K562 (cell line): ENCODE results near the gene BMPR2. TPM values are rescaled to one million over a fixed set of nuclear protein-coding genes. Genes with fewer than 3 reads are reported as not detected.
A peak's percentile ranks its signal among the peaks of the same experiment; 100 is the strongest.

ENCODE experiments used
- ARNT ChIP-seq, 2 experiments: fragments of 450-650 bp; IDR thresholded peaks; 2 replicates each; pipeline ENCODE4 v1.6.1; 2016; ENCODE audit warnings: mild to moderate bottlenecking in 1 of 2
- ELF1 ChIP-seq: fragments of 200-800 bp; sonication (Bioruptor generic); IDR thresholded peaks from 2 replicates; pipeline ENCODE4 v1.6.1; 2016; ENCODE audit warnings: missing genetic modification characterization, missing compliant biosample characterization
- FOXA3 ChIP-seq, 2 experiments: fragments of 450-650 bp in 1 of 2; sonication (generic) in 1 of 2; formaldehyde crosslinking; IDR thresholded peaks in 1 of 2; conservative IDR thresholded peaks in 1 of 2; 2 replicates each; pipeline versions ENCODE4 v1.4.0 to v1.8.0; 2020 to 2022; ENCODE audit warnings: mild to moderate bottlenecking in 2 of 2, missing genetic modification reagents in 1 of 2
- HIVEP1 ChIP-seq: fragments of 250-450 bp; sonication (Bioruptor Pico); IDR thresholded peaks from 2 replicates; pipeline ENCODE4 v1.4.0; 2020; ENCODE audit warnings: mild to moderate bottlenecking
- HOXB6 ChIP-seq: fragments of 250-450 bp; sonication (Bioruptor Pico); IDR thresholded peaks from 2 replicates; pipeline ENCODE4 v1.5.1; 2022; ENCODE audit warnings: mild to moderate bottlenecking, borderline replicate concordance
- MITF ChIP-seq: IDR thresholded peaks from 2 replicates; pipeline ENCODE4 v1.6.1; 2014; ENCODE audit warnings: antibody characterized with exemption
- NFRKB ChIP-seq: fragments of 450-650 bp; IDR thresholded peaks from 2 replicates; pipeline ENCODE4 v1.6.1; 2016; ENCODE audit warnings: low read depth
- OTX1 ChIP-seq: fragments of 450-650 bp; formaldehyde crosslinking; IDR thresholded peaks from 2 replicates; pipeline ENCODE4 v1.4.0; 2022; ENCODE audit warnings: mild to moderate bottlenecking
- SNRNP70 ChIP-seq: fragments of 200-400 bp; formaldehyde crosslinking; optimal IDR thresholded peaks from 2 replicates; pipeline ENCODE3; 2017; ENCODE audit warnings: low read depth, low read length
- SP2 ChIP-seq: IDR thresholded peaks from 2 replicates; pipeline ENCODE4 v1.6.1; 2011; ENCODE audit warnings: mild to moderate bottlenecking, low read depth, low read length, moderate library complexity; ENCODE audit not compliant: poor library complexity, severe bottlenecking; ENCODE audit errors: extremely low read depth
- TAL1 ChIP-seq: fragments of 450-650 bp; IDR thresholded peaks from 2 replicates; pipeline ENCODE4 v1.6.1; 2016; ENCODE audit warnings: mild to moderate bottlenecking
- TCF7 ChIP-seq: sonication (generic); IDR thresholded peaks from 2 replicates; pipeline ENCODE4 v1.6.1; 2016; ENCODE audit warnings: antibody characterized with exemption, borderline replicate concordance
- ZNF175 ChIP-seq: fragments of 200-800 bp; sonication (Bioruptor generic); IDR thresholded peaks from 2 replicates; pipeline ENCODE4 v1.6.1; 2016; ENCODE audit warnings: low read depth, mild to moderate bottlenecking, missing genetic modification characterization, missing compliant biosample characterization
- ZNF511 ChIP-seq: sonication (generic); formaldehyde crosslinking; IDR thresholded peaks from 2 replicates; pipeline ENCODE4 v1.8.0; 2022; ENCODE audit warnings: mild to moderate bottlenecking, missing genetic modification reagents
- polyA plus RNA-seq, 8 experiments: library from polyadenylated mRNA; depleted of rRNA in 4 of 8; stranded (reverse) in 5 of 8; unstranded in 3 of 8; fragments of >200 nt; fragmentation: Nextera tagmentation in 2 of 8; fragmentation: Illumina TruSeq in 1 of 8; extraction: Ambion mirVana in 2 of 8; extraction: Trizol in 1 of 8; gene quantifications; 2 replicates each; pipeline versions ENCODE4 v1.2.1 to v1.2.3, GENCODE V29; 2011 to 2014; ENCODE audit warnings: inconsistent platforms in 1 of 8, missing spikeins in 1 of 8
- total RNA-seq, 7 experiments: library from RNA; depleted of rRNA in 6 of 7; stranded (reverse); fragments of >200 nt in 6 of 7; fragmentation: Illumina TruSeq in 2 of 7; extraction: Trizol in 2 of 7; gene quantifications; 2 replicates each; pipeline versions ENCODE4 v1.2.1 to v1.2.3, GENCODE V29; 2011 to 2021; ENCODE audit warnings: low replicate concordance in 1 of 7
- TF ChIP-seq, protein P1 (sequence below), 2 experiments: fragments of 450-650 bp; IDR thresholded peaks; 2 replicates each; pipeline ENCODE4 v1.6.1; 2016; ENCODE audit warnings: mild to moderate bottlenecking in 2 of 2, borderline replicate concordance in 1 of 2, low read depth in 1 of 2, moderate library complexity in 1 of 2
- TF ChIP-seq, protein P2 (sequence below): fragments of 450-650 bp; conservative IDR thresholded peaks from 2 replicates; pipeline ENCODE4 v1.6.1; 2016; ENCODE audit warnings: missing genetic modification characterization, low read depth, mild to moderate bottlenecking, missing compliant biosample characterization, moderate library complexity

BMPR2 gene
- total and polyA plus RNA-seq, 9 of the 15 experiments (the other 6 are each of a cell fraction or from before 2014, with no cell fraction given) = 0.73 to 5.0 (median 3.3) TPM

GRCh38 chr2:202375609-202376408 lies at the start of gene BMPR2 (continued):
- TF ChIP-seq NFRKB = no peak
- no peak for TF ChIP-seq HIVEP1 (CRISPR knock-in tag)
- TF ChIP-seq FOXA3 (CRISPR knock-in tag; conservative IDR thresholded peaks at IDR 0.05 in 1 of 2, IDR thresholded peaks at IDR 0.05 in 1 of 2) = 0 out of 4 replicates have a peak, but pooled peaks of 1 of the 2 experiments have one; percentile 41
- no peak for TF ChIP-seq TAL1
- TF ChIP-seq HOXB6 (CRISPR knock-in tag) = no peak
- TF ChIP-seq ZNF511 (CRISPR knock-in tag) = no peak
- TF ChIP-seq MITF = no peak
- no peak for TF ChIP-seq TCF7
- no peak for TF ChIP-seq ZNF175 (CRISPR knock-in tag)
- TF ChIP-seq, protein P1, sequence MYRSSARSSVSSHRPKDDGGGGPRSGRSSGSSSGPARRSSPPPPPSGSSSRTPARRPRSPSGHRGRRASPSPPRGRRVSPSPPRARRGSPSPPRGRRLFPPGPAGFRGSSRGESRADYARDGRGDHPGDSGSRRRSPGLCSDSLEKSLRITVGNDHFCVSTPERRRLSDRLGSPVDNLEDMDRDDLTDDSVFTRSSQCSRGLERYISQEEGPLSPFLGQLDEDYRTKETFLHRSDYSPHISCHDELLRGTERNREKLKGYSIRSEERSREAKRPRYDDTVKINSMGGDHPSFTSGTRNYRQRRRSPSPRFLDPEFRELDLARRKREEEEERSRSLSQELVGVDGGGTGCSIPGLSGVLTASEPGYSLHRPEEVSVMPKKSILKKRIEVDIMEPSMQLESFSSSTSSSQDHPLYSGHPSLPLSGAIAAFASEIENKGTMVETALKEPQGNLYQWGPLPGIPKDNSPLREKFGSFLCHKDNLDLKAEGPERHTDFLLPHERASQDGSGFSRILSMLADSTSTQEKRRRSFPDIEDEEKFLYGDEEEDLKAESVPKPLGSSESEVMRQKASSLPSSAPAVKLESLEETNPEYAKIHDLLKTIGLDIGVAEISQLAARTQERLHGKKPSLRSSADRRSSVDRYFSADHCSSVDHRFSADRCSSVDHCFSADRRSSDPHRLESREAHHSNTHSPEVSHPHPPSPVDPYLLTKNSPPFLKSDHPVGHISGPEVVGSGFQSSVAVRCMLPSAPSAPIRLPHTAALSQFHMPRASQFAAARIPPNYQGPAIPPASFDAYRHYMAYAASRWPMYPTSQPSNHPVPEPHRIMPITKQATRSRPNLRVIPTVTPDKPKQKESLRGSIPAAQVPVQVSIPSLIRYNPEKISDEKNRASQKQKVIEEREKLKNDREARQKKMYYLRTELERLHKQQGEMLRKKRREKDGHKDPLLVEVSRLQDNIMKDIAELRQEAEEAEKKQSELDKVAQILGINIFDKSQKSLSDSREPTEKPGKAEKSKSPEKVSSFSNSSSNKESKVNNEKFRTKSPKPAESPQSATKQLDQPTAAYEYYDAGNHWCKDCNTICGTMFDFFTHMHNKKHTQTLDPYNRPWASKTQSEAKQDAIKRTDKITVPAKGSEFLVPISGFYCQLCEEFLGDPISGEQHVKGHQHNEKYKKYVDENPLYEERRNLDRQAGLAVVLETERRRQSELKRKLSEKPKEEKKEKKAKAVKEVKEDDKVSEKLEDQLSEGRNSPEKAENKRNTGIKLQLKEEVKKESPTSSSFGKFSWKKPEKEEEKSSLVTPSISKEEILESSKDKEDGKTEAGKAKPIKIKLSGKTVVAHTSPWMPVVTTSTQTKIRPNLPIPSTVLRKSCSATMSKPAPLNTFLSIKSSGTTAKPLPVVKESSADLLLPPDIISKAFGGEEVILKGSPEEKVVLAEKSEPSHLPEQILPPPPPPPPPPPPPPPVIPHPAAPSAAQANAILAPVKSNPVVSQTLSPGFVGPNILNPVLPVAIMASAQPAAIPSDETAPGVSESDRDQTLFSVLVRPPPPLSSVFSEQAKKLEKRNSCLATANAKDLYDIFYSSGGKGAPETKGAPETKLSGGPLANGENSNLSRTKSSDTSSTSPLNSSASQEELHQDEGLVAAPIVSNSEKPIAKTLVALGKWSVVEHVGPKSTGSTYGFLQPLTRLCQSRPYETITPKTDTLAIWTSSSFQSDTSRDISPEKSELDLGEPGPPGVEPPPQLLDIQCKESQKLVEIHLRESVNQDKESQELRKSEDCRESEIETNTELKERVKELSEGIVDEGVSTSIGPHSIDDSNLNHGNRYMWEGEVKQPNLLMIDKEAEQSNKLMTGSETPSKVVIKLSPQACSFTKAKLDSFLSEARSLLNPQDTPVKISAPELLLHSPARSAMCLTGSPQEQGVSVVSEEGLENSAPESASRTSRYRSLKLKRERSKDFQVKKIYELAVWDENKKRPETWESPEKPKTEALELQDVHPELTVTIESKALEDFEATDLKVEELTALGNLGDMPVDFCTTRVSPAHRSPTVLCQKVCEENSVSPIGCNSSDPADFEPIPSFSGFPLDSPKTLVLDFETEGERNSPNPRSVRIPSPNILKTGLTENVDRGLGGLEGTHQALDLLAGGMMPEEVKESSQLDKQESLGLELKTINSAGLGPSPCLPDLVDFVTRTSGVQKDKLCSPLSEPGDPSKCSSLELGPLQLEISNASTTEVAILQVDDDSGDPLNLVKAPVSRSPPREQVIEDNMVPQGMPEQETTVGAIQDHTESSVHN (IDR thresholded peaks at IDR 0.05; ENCODE audit: borderline replicate concordance in 1 of 2, low read depth in 1 of 2) = no peak
- TF ChIP-seq SP2 = no peak
- TF ChIP-seq ARNT (IDR thresholded peaks at IDR 0.05) = no peak
- TF ChIP-seq ELF1 (tag) = no peak
- TF ChIP-seq, protein P2, sequence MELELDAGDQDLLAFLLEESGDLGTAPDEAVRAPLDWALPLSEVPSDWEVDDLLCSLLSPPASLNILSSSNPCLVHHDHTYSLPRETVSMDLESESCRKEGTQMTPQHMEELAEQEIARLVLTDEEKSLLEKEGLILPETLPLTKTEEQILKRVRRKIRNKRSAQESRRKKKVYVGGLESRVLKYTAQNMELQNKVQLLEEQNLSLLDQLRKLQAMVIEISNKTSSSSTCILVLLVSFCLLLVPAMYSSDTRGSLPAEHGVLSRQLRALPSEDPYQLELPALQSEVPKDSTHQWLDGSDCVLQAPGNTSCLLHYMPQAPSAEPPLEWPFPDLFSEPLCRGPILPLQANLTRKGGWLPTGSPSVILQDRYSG (tag) = no peak
- TF ChIP-seq OTX1 = no peak
- TF ChIP-seq SNRNP70 = no peak
